Loucy (cell line): ENCODE data around the gene PTPRN2.

ENCODE experiments used
- H2AFZ ChIP-seq: fragments of 200-600 bp; sonication (generic); 2 replicates; pipeline ENCODE4 v1.6.0; 2016; ENCODE audit warnings: antibody characterized with exemption, mild to moderate bottlenecking, low read length, moderate library complexity
- H3F3A ChIP-seq: fragments of 200-600 bp; 2 replicates; pipeline ENCODE4 v1.6.0; 2016; ENCODE audit warnings: antibody characterized with exemption, low read depth, mild to moderate bottlenecking
- H3K27me3 ChIP-seq: fragments of 200-600 bp; sonication (generic); 2 replicates; pipeline ENCODE4 v1.6.1; 2014; ENCODE audit warnings: low read length, mild to moderate bottlenecking; ENCODE audit not compliant: insufficient read depth, poor library complexity, severe bottlenecking
- H3K36me3 ChIP-seq: fragments of 200-600 bp; sonication (generic); 2 replicates; pipeline ENCODE4 v1.6.1; 2016; ENCODE audit warnings: low read length; ENCODE audit not compliant: insufficient read depth
- H3K4me1 ChIP-seq: fragments of 200-600 bp; sonication (generic); 2 replicates; pipeline ENCODE4 v1.5.1; 2014; ENCODE audit warnings: low read length, mild to moderate bottlenecking; ENCODE audit not compliant: insufficient read depth, poor library complexity, severe bottlenecking
- H3K4me2 ChIP-seq: fragments of 200-600 bp; sonication (generic); 2 replicates; pipeline ENCODE4 v1.6.0; 2014; ENCODE audit warnings: antibody characterized with exemption, low read length, low read depth, mild to moderate bottlenecking; ENCODE audit not compliant: poor library complexity, severe bottlenecking
- H3K4me3 ChIP-seq: fragments of 200-600 bp; sonication (generic); 2 replicates; pipeline ENCODE4 v1.5.1; 2014; ENCODE audit warnings: low read length, mild to moderate bottlenecking, mixed read lengths; ENCODE audit not compliant: poor library complexity, severe bottlenecking
- H3K79me2 ChIP-seq: fragments of 200-600 bp; sonication (generic); 2 replicates; pipeline ENCODE4 v1.6.1; 2014; ENCODE audit warnings: low read length; ENCODE audit not compliant: insufficient read depth
- H3K9ac ChIP-seq: fragments of 200-600 bp; sonication (generic); 2 replicates; pipeline ENCODE4 v1.6.0; 2014; ENCODE audit warnings: mild to moderate bottlenecking, low read depth, low read length, moderate library complexity; ENCODE audit not compliant: poor library complexity, severe bottlenecking
- H3K9me2 ChIP-seq: fragments of 200-600 bp; sonication (generic); replicated peaks from 2 replicates; pipeline ENCODE4 v1.6.1; 2016; ENCODE audit warnings: low read depth, low read length, mixed read lengths
- H3K9me3 ChIP-seq: fragments of 200-600 bp; sonication (generic); 2 replicates; pipeline ENCODE4 v1.6.1; 2014; ENCODE audit warnings: mild to moderate bottlenecking, antibody characterized with exemption, low read length, low read depth; ENCODE audit not compliant: insufficient read depth
- H4K20me1 ChIP-seq: fragments of 200-600 bp; sonication (generic); 2 replicates; pipeline ENCODE4 v1.6.0; 2014; ENCODE audit warnings: antibody characterized with exemption, low read length, mild to moderate bottlenecking; ENCODE audit not compliant: insufficient read depth, poor library complexity, severe bottlenecking
- CTCF ChIP-seq: fragments of 200-600 bp; sonication (generic); conservative IDR thresholded peaks from 2 replicates; pipeline ENCODE4 v1.5.1; 2014; ENCODE audit warnings: mild to moderate bottlenecking, antibody characterized with exemption, low read length
- EZH2phosphoT487 ChIP-seq: fragments of 200-600 bp; IDR thresholded peaks from 2 replicates; pipeline ENCODE4 v1.6.1; 2018; ENCODE audit warnings: antibody characterized with exemption, mild to moderate bottlenecking, moderate library complexity, borderline replicate concordance

Gene PTPRN2

GRCh38 chr7:158167373-158167772 is 420.2 kb downstream of the PTPRN2 start:
- no peaks in the 10 kb centered on the region for H3F3A ChIP-seq
- H3K4me2 ChIP-seq = no peak overlapping the region
- no peak overlapping the region for H3K9ac ChIP-seq
- no peaks in the 10 kb centered on the region for H4K20me1 ChIP-seq
- TF ChIP-seq CTCF = no peak
- no peak for TF ChIP-seq EZH2phosphoT487
- H3K79me2 ChIP-seq = no peaks in the 10 kb centered on the region
- H3K36me3 ChIP-seq = no peaks in the 10 kb centered on the region
- H3K4me3 ChIP-seq = no peak overlapping the region
- no peaks in the 10 kb centered on the region for H3K4me1 ChIP-seq
- no peaks in the 10 kb centered on the region for H3K9me2 ChIP-seq
- no peak overlapping the region for H2AFZ ChIP-seq
- H3K27me3 ChIP-seq = no peaks in the 10 kb centered on the region
- peaks cover 15% of the 10 kb centered on the region; the same call in 1 of the 2 replicates for H3K9me3 ChIP-seq

GRCh38 chr7:158166386-158167340 is 421.0 kb downstream of the PTPRN2 start:
- Histone ChIP-seq H3K27me3 (no peaks in the 10 kb centered on the region), H2AFZ (no peak overlapping the region), H3K4me1 (no peaks in the 10 kb centered on the region), H3F3A (no peaks in the 10 kb centered on the region), H3K9ac (no peak overlapping the region), H3K79me2 (no peaks in the 10 kb centered on the region), H3K4me3 (no peak overlapping the region), H3K9me2 (no peaks in the 10 kb centered on the region), H4K20me1 (no peaks in the 10 kb centered on the region), H3K4me2 (no peak overlapping the region), H3K9me3 (peaks cover 18% of the 10 kb centered on the region; the same call in 1 of the 2 replicates), H3K36me3 (no peaks in the 10 kb centered on the region)
- no peak for TF ChIP-seq EZH2phosphoT487

- Histone ChIP-seq H2AFZ (no peak overlapping the region), H3K9ac (no peak overlapping the region), H3F3A (no peaks in the 10 kb centered on the region), H3K4me3 (no peak overlapping the region), H3K9me2 (no peaks in the 10 kb centered on the region), H3K79me2 (no peaks in the 10 kb centered on the region), H3K9me3 (peaks cover 18% of the 10 kb centered on the region; the same call in 1 of the 2 replicates), H3K4me2 (no peak overlapping the region), H3K27me3 (no peaks in the 10 kb centered on the region), H3K4me1 (no peaks in the 10 kb centered on the region), H4K20me1 (no peaks in the 10 kb centered on the region), H3K36me3 (no peaks in the 10 kb centered on the region)
- TF ChIP-seq EZH2phosphoT487 = no peak
- no peak for TF ChIP-seq CTCF
Measured at GRCh38 chr7:158165711-158166110, 421.9 kb downstream of the PTPRN2 start.
